HG03159 (cell line): ENCODE measurements around the gene ROPN1L.
"Not testable (repeated sequence)": the region's sequence is repeated elsewhere in the genome, so short reads cannot be mapped to it uniquely, and the experiment has no call there.

ENCODE experiments used
- ATAC-seq: cut with Tn5 transposase; IDR thresholded peaks from one replicate; pipeline ENCODE4 v1.9.1; 2021; ENCODE audit warnings: mild to moderate bottlenecking, moderate library complexity; ENCODE audit not compliant: unreplicated experiment

ROPN1L gene

GRCh38 chr5:10476878-10477277 lies 35.2 kb downstream of the ROPN1L start:
- no peak for ATAC-seq

- no peak for ATAC-seq
Observed at GRCh38 chr5:10477943-10478342, 36.3 kb downstream of the ROPN1L start.

GRCh38 chr5:10478436-10478835 lies 36.8 kb downstream of the ROPN1L start:
- no peak for ATAC-seq

GRCh38 chr5:10479154-10479721 lies 37.6 kb downstream of the ROPN1L start:
- ATAC-seq: no peak

- ATAC-seq: no peak
Observed at GRCh38 chr5:10480237-10480985, 38.7 kb downstream of the ROPN1L start.

- ATAC-seq: no peak
Observed at GRCh38 chr5:10481241-10481935, 39.7 kb downstream of the ROPN1L start.

GRCh38 chr5:10482791-10483530 lies 41.3 kb downstream of the ROPN1L start:
- ATAC-seq: no peak

GRCh38 chr5:10484774-10485141 lies 43.1 kb downstream of the ROPN1L start:
- no peak for ATAC-seq

GRCh38 chr5:10485142-10485795 lies 43.6 kb downstream of the ROPN1L start:
- no peak for ATAC-seq

GRCh38 chr5:10485897-10486296 lies 44.2 kb downstream of the ROPN1L start:
- no peak for ATAC-seq

- no peak for ATAC-seq
Observed at GRCh38 chr5:10486511-10487344, 45.0 kb downstream of the ROPN1L start.

GRCh38 chr5:10488144-10488543 lies 46.5 kb downstream of the ROPN1L start:
- ATAC-seq: no peak

- ATAC-seq: peak; percentile 90
Observed at GRCh38 chr5:10489810-10490426, 48.2 kb downstream of the ROPN1L start.

GRCh38 chr5:10490927-10491672 lies 49.4 kb downstream of the ROPN1L start:
- no peak for ATAC-seq

GRCh38 chr5:10491673-10492026 lies 50.0 kb downstream of the ROPN1L start:
- no peak for ATAC-seq

GRCh38 chr5:10493884-10494283 lies 52.2 kb downstream of the ROPN1L start:
- ATAC-seq: no peak

- ATAC-seq: not testable (repeated sequence)
Observed at GRCh38 chr5:10494497-10494896, 52.8 kb downstream of the ROPN1L start.

GRCh38 chr5:10497554-10497953 lies 55.9 kb downstream of the ROPN1L start:
- ATAC-seq: no peak

- ATAC-seq: no peak
Observed at GRCh38 chr5:10498350-10498749, 56.7 kb downstream of the ROPN1L start.
